Small intestine (tissue), 7 donors: ENCODE results near the gene CNOT9. TPM values are rescaled to one million over a fixed set of nuclear protein-coding genes. Genes with fewer than 3 reads are reported as not detected.

ENCODE experiments used
- DNase-seq, 2 donors: peaks; one replicate each; pipeline versions ENCODE4 v3.0.0 to v3.0.0-alpha.2; 2013
- FAIRE-seq: peaks from 2 replicates; lab custom pipeline; 2012; peaks lifted over from hg19 to GRCh38; lab: Jason Lieb, UNC
- H3K27ac ChIP-seq, 3 donors: one replicate each; pipeline ENCODE4 v1.5.1; 2013; ENCODE audit warnings: low read length in 2 of 3, mild to moderate bottlenecking in 2 of 3, control low read depth in 1 of 3, inconsistent platforms in 1 of 3, low read depth in 1 of 3, moderate library complexity in 1 of 3
- H3K27me3 ChIP-seq, 3 donors: one replicate each; pipeline ENCODE4 v1.6.1; 2013; ENCODE audit warnings: low read length in 3 of 3, inconsistent platforms in 1 of 3; ENCODE audit not compliant: control insufficient read depth in 3 of 3, insufficient read depth in 3 of 3
- H3K36me3 ChIP-seq, 3 donors: one replicate each; pipeline ENCODE4 v1.6.1; 2013; ENCODE audit warnings: low read length in 3 of 3, inconsistent platforms in 1 of 3, low read depth in 1 of 3, mild to moderate bottlenecking in 1 of 3, moderate library complexity in 1 of 3; ENCODE audit not compliant: control insufficient read depth in 3 of 3, insufficient read depth in 2 of 3
- H3K4me1 ChIP-seq, 3 donors: one replicate each; pipeline ENCODE4 v1.6.1; 2013; ENCODE audit warnings: low read length in 2 of 3, inconsistent platforms in 1 of 3, low read depth in 1 of 3, mild to moderate bottlenecking in 1 of 3, moderate library complexity in 1 of 3; ENCODE audit not compliant: control insufficient read depth in 3 of 3, insufficient read depth in 2 of 3
- H3K4me3 ChIP-seq, 3 donors: one replicate each; pipeline ENCODE4 v1.5.1; 2013; ENCODE audit warnings: low read length in 3 of 3, control low read depth in 1 of 3, inconsistent platforms in 1 of 3, low read depth in 1 of 3, mild to moderate bottlenecking in 1 of 3, moderate library complexity in 1 of 3
- H3K9me3 ChIP-seq, 2 donors: one replicate each; pipeline ENCODE4 v1.6.1; 2013; ENCODE audit warnings: low read depth in 1 of 2, low read length in 1 of 2; ENCODE audit not compliant: control insufficient read depth in 2 of 2, insufficient read depth in 1 of 2
- WGBS, 3 donors: extraction: QIAGEN DNeasy Blood & Tissue Kit; methylation state at CpG; one replicate each; pipeline ENCODE4 v1.1.7; 2013; 5-methylcytosine and 5-hydroxymethylcytosine counted together
- polyA plus RNA-seq, 4 donors: library from polyadenylated mRNA; stranded (reverse) in 3 of 4; unstranded in 1 of 4; fragments of 200-250 nt in 3 of 4; fragments of 120-200 nt in 1 of 4; gene quantifications; one replicate each; pipeline versions ENCODE4 v1.2.1 to v1.2.3, GENCODE V29; 2013
- donor health status: healthy with polysubstance abuse.
- donor health status: control.
- donor health status: control.
- donor health status: Bipolar disorder and iron deficiency.
- donor health status: healthy.

CNOT9 gene
- polyA plus RNA-seq, 4 donors: 11.4 to 36.1 (median 17.6) TPM

DNA sequence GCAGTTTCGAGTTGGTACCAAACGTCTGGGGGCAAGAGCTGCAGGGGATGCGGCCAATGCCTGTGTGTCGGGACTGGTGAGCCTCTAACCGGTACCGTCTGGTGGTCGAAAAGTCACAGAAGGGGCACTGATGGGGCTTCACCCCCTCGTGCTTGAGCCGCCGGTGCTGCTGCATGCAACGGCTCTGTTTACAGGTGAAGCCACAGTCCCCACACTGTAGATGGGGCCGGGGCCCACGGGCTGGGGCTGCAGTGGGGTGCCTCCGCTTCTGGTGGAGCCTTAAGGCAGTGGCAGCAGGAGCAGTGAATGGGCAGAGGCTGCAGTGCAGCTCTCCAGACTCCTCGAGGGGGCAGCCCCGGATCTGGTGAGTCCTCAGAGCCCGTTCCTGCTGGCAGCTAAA, 74.1 kb downstream of the CNOT9 start:
- FAIRE-seq (no peak), DNase-seq (no peak)
- Histone ChIP-seq H3K4me1 (peaks cover 0 to 20% (median 0%) of the 10 kb centered on the region in 3 donors), H3K36me3 (peaks cover 19 to 74% (median 32%) of the 10 kb centered on the region in 3 donors), H3K9me3 (no peaks in the 10 kb centered on the region), H3K4me3 (no peak overlapping the region), H3K27ac (no peak overlapping the region), H3K27me3 (no peaks in the 10 kb centered on the region)
- 91 to 93% (median 93%) methylated on average over 17 of the region's 17 CpGs for WGBS, 3 donors

GRCh38 chr2:218643751-218644310, 75.2 kb downstream of the CNOT9 start:
- Histone ChIP-seq H3K4me3 (no peak overlapping the region), H3K27me3 (no peaks in the 10 kb centered on the region), H3K36me3 (peaks cover 11 to 72% (median 28%) of the 10 kb centered on the region in 3 donors), H3K9me3 (no peaks in the 10 kb centered on the region), H3K4me1 (peaks cover 0 to 20% (median 0%) of the 10 kb centered on the region in 3 donors), H3K27ac (no peak overlapping the region)
- no peak for DNase-seq
- no peak for FAIRE-seq
- 86 to 93% (median 93%) methylated on average over 10 of the region's 10 CpGs for WGBS, 3 donors

- WGBS, 3 donors: 89 to 91% (median 91%) methylated on average over 11 of the region's 11 CpGs
- DNase-seq (no peak), FAIRE-seq (no peak)
- H3K4me3 ChIP-seq: no peak overlapping the region
- peaks cover 0 to 20% (median 0%) of the 10 kb centered on the region in 3 donors for H3K4me1 ChIP-seq
- peak overlapping the region in 1 of 3 donors; percentile 53 for H3K27ac ChIP-seq
- H3K9me3 ChIP-seq: no peaks in the 10 kb centered on the region
- no peaks in the 10 kb centered on the region for H3K27me3 ChIP-seq
- H3K36me3 ChIP-seq: peaks cover 16 to 73% (median 30%) of the 10 kb centered on the region in 3 donors
Observed at GRCh38 chr2:218644721-218645120, 76.1 kb downstream of the CNOT9 start.

- H3K36me3 ChIP-seq: peaks cover 14 to 75% (median 30%) of the 10 kb centered on the region in 3 donors
- H3K4me1 ChIP-seq: peaks cover 0 to 20% (median 0%) of the 10 kb centered on the region in 3 donors
- no peak for FAIRE-seq
Observed at GRCh38 chr2:218645126-218645525, 76.5 kb downstream of the CNOT9 start.

More at GRCh38 chr2:218645126-218645525, 76.5 kb downstream of the CNOT9 start:
- WGBS, 3 donors: 75 to 82% (median 75%) methylated on average over 1 of the region's 1 CpG
- no peaks in the 10 kb centered on the region for H3K27me3 ChIP-seq
- no peak overlapping the region for H3K4me3 ChIP-seq
- peak in 1 of 2 donors; percentile 71 for DNase-seq
- H3K27ac ChIP-seq: peak overlapping the region in 1 of 3 donors; percentile 53
- H3K9me3 ChIP-seq: no peaks in the 10 kb centered on the region

Other genes with a start within 250 kb of the CNOT9 start
- gene CATIP, start 212.0 kb upstream of the CNOT9 start, polyA plus RNA-seq: under 1 TPM in 2 of 4 donors, not detected in 2; 0.09 to 0.18 TPM
- 1 to 10 TPM in 2 of 4 donors, under 1 TPM in 2; 0.54 to 8.4 (median 2.0) TPM for gene SLC11A1, start 186.6 kb upstream of the CNOT9 start, polyA plus RNA-seq
- gene CTDSP1, start 169.0 kb upstream of the CNOT9 start, polyA plus RNA-seq: 100 to 1,000 TPM in 3 of 4 donors, 10 to 100 TPM in 1; 94.3 to 181 (median 127) TPM
- 100 to 1,000 TPM; 247 to 678 (median 313) TPM for gene VIL1, start 149.7 kb upstream of the CNOT9 start, polyA plus RNA-seq
- gene USP37, start 488 bp upstream of the CNOT9 start, polyA plus RNA-seq: 10 to 100 TPM in 1 of 4 donors, 1 to 10 TPM in 3; 2.0 to 10.5 (median 2.3) TPM
- gene PLCD4, start 39.1 kb downstream of the CNOT9 start, polyA plus RNA-seq: 1 to 10 TPM in 2 of 4 donors, under 1 TPM in 1, not detected in 1; 0.97 to 1.4 (median 1.0) TPM
- 10 to 100 TPM in 1 of 4 donors, 1 to 10 TPM in 3; 3.0 to 12.6 (median 5.1) TPM for gene ZNF142, start 90.8 kb downstream of the CNOT9 start, polyA plus RNA-seq
- gene BCS1L, start 90.8 kb downstream of the CNOT9 start, polyA plus RNA-seq: 10 to 100 TPM; 18.9 to 42.7 (median 28.6) TPM
- 10 to 100 TPM; 15.1 to 19.8 (median 18.5) TPM for gene RNF25, start 103.2 kb downstream of the CNOT9 start, polyA plus RNA-seq
- gene STK36, start 103.2 kb downstream of the CNOT9 start, polyA plus RNA-seq: 10 to 100 TPM in 3 of 4 donors, 1 to 10 TPM in 1; 9.7 to 38.9 (median 14.9) TPM
- gene TTLL4, start 142.0 kb downstream of the CNOT9 start, polyA plus RNA-seq: 10 to 100 TPM in 3 of 4 donors, 1 to 10 TPM in 1; 8.6 to 25.7 (median 12.5) TPM
- gene CYP27A1, start 213.3 kb downstream of the CNOT9 start, polyA plus RNA-seq: 100 to 1,000 TPM in 2 of 4 donors, 10 to 100 TPM in 2; 46.7 to 125 (median 98.6) TPM